Activated T-helper 2 cell treated with anti-CD3 and anti-CD28 coated beads, Interferon-gamma antibody, Interleukin-2, Interleukin-4, amounts not matched to agents 10 μg/mL and 5 μg/mL and 100 μg/mL, durations not matched to agents 14 hours and 24 hours and 36 hours (primary cell): ENCODE results near the gene C1QC. TPM values are rescaled to one million over a fixed set of nuclear protein-coding genes. Genes with fewer than 3 reads are reported as not detected.

Source experiments
- DNase-seq: peaks from one replicate; pipeline ENCODE4 v3.0.0; 2021; ENCODE audit warnings: low spot score
- H3K27ac Mint-ChIP-seq: one replicate; pipeline ENCODE4 v1.8.0; 2021; ENCODE audit warnings: mixed read lengths
- H3K27me3 Mint-ChIP-seq: one replicate; pipeline ENCODE4 v1.8.0; 2021; ENCODE audit warnings: low read depth, mixed read lengths
- H3K36me3 Mint-ChIP-seq: one replicate; pipeline ENCODE4 v1.8.0; 2021; ENCODE audit warnings: low read depth, mixed read lengths
- H3K4me1 Mint-ChIP-seq: one replicate; pipeline ENCODE4 v1.8.0; 2021; ENCODE audit warnings: low read depth, mixed read lengths
- H3K4me3 Mint-ChIP-seq: one replicate; pipeline ENCODE4 v1.8.0; 2021; ENCODE audit warnings: low read depth, mild to moderate bottlenecking, moderate library complexity, mixed read lengths
- H3K9me3 Mint-ChIP-seq: one replicate; pipeline ENCODE4 v1.8.0; 2021; ENCODE audit warnings: mixed read lengths
- intact Hi-C: fragments of 100-400 bp; cut with micrococcal nuclease; formaldehyde crosslinking; loops from one replicate; pipeline ENCODE4 v1.15.1; 2023
- total RNA-seq: library from RNA; stranded (reverse); gene quantifications from 2 replicates; pipeline ENCODE4 v1.2.3, GENCODE V29; 2022

Gene C1QC
- total RNA-seq = not detected in 2 replicates

DNA sequence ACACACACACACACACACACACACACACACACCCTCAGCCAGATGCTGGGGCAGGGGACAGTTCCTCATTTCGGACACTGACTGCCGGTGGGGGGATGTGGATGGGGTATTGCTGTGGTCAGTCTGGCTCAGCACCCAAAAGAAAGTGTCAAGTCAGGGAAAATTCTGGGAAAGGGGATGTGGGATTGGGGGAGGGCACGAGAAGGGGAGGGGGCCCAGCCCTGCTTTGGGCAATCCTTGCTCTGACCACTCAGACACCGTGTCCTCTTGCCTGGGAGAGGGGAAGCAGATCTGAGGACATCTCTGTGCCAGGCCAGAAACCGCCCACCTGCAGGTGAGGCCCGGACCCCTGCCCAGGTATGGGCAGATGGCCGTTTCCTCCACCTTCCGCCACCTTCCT lies at the start of gene C1QC:
TSS of gene C1QC (plus strand) at position 253 of the 400 bp plus-strand sequence. CDS start 391 bp downstream, outside the sequence.
- no peak for DNase-seq
- Mint-ChIP-seq H3K36me3 (no peaks in the 10 kb centered on the region), H3K4me1 (no peaks in the 10 kb centered on the region), H3K9me3 (no peaks in the 10 kb centered on the region), H3K27ac (no peak within 1 kb of the TSS), H3K27me3 (no peaks in the 10 kb centered on the region), H3K4me3 (no peak within 1 kb of the TSS)
- intact Hi-C loops = loop anchor here (5.0 kb wide), 1 partner anchor 511 kb away; no protein-coding TSS in a partner anchor

DNA sequence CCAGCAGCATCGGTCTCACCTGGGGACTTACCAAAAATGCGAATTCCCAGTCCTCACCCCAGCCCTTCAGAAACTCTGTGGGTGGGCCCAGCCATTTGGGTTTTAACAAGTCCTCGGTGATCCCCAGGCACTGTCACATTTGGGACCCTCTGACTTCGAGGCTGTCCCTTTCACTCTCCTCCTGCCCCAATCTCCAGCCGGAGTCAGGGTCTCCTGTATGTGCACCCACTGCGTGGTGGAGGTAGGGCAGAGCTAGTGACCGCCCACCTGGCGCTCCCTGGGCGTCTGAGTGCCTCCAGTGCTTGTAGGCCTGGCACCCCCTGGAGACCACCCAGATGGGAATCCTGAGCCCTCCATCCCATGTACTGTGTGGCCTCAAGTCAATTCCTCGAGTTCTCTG lies 49.0 kb upstream of the C1QC start:
- H3K4me1 Mint-ChIP-seq = no peaks in the 10 kb centered on the region
- H3K9me3 Mint-ChIP-seq = no peaks in the 10 kb centered on the region
- no peaks in the 10 kb centered on the region for H3K36me3 Mint-ChIP-seq
- intact Hi-C loops = no loop called here
- H3K27me3 Mint-ChIP-seq = no peaks in the 10 kb centered on the region
- no peak overlapping the region for H3K27ac Mint-ChIP-seq
- no peak overlapping the region for H3K4me3 Mint-ChIP-seq
- DNase-seq = no peak

DNA sequence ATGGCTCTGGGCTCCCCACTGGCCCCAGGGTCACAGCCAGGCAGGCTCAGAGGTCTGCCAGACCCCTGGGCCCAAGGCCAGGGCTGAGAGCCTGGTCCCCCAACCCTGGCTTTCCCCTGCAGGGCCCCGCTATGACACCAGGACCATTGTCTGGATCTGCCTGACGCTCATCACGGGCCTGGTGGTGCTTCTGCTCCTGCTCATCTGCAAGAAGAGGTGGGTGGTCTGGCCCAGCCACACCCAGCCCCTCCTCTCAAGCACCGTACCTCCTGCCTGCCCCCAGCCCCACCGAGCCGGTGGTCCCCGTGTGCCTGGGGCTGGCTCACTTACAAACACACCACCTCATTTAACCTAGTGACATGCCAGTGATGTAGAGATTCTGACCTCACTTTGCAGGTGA lies 48.3 kb upstream of the C1QC start:
- no peak overlapping the region for H3K4me3 Mint-ChIP-seq
- no peaks in the 10 kb centered on the region for H3K27me3 Mint-ChIP-seq
- no peaks in the 10 kb centered on the region for H3K36me3 Mint-ChIP-seq
- H3K27ac Mint-ChIP-seq = no peak overlapping the region
- H3K9me3 Mint-ChIP-seq = no peaks in the 10 kb centered on the region
- no peak for DNase-seq
- no peaks in the 10 kb centered on the region for H3K4me1 Mint-ChIP-seq
- intact Hi-C loops = no loop called here

DNA sequence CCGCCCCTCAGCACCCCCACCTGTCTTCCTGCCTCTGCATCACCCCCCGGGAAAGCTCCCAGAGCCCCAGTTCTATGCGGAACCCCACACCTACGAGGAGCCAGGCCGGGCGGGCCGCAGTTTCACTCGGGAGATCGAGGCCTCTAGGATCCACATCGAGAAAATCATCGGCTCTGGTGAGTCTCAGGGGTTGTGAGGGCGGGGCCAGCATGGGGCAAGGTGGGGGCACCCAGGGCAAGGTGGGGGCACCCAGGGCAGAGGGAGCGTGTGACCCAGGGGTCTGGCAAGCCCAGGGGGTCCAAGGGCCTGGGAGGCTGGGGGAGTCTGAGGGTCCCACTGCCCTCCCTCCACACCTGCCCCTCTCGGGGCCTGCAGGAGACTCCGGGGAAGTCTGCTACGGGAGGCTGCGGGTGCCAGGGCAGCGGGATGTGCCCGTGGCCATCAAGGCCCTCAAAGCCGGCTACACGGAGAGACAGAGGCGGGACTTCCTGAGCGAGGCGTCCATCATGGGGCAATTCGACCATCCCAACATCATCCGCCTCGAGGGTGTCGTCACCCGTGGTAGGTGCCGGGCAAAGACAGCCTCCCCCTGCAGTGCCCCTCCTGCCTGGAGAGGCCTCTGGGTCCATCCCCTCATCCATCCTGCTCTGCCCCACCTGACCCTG lies 46.0 kb upstream of the C1QC start:
- Mint-ChIP-seq H3K27me3 (no peaks in the 10 kb centered on the region), H3K4me3 (no peak overlapping the region), H3K36me3 (no peaks in the 10 kb centered on the region), H3K9me3 (no peaks in the 10 kb centered on the region), H3K4me1 (no peaks in the 10 kb centered on the region), H3K27ac (no peak overlapping the region)
- no peak for DNase-seq
- intact Hi-C loops = no loop called here

DNA sequence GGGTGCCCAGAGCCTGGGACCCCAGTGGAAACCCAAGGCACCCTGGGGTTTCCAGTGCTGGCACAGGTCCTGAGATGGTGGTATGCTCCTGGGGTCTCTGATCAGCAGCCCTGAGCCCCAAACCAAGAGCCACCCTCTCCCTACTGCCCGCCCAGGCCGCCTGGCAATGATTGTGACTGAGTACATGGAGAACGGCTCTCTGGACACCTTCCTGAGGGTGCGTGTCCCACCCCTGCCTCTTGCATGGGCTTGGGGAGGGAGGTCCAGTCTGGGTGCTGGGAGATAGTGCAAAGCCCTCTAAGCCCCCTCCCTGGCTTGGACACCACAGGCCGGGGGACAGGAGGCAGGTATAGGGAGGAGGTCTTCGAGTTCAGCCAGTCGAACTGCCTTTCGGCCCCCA lies 45.4 kb upstream of the C1QC start:
- no peaks in the 10 kb centered on the region for H3K36me3 Mint-ChIP-seq
- H3K27ac Mint-ChIP-seq = no peak overlapping the region
- H3K27me3 Mint-ChIP-seq = no peaks in the 10 kb centered on the region
- intact Hi-C loops = no loop called here
- H3K4me3 Mint-ChIP-seq = no peak overlapping the region
- H3K9me3 Mint-ChIP-seq = no peaks in the 10 kb centered on the region
- no peaks in the 10 kb centered on the region for H3K4me1 Mint-ChIP-seq
- no peak for DNase-seq

DNA sequence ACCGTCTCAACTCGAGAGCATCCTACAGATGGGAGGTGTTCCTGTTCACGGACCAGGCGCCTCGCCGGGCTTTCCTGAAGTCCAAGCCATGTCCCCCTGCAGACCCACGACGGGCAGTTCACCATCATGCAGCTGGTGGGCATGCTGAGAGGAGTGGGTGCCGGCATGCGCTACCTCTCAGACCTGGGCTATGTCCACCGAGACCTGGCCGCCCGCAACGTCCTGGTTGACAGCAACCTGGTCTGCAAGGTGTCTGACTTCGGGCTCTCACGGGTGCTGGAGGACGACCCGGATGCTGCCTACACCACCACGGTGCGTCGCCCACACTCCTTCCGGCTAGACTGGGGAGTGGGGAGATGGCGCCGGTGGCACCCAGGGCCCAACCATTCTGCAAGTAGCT lies 44.7 kb upstream of the C1QC start:
- no peak overlapping the region for H3K27ac Mint-ChIP-seq
- intact Hi-C loops = no loop called here
- H3K4me1 Mint-ChIP-seq = no peaks in the 10 kb centered on the region
- no peaks in the 10 kb centered on the region for H3K27me3 Mint-ChIP-seq
- no peaks in the 10 kb centered on the region for H3K36me3 Mint-ChIP-seq
- no peaks in the 10 kb centered on the region for H3K9me3 Mint-ChIP-seq
- no peak overlapping the region for H3K4me3 Mint-ChIP-seq
- no peak for DNase-seq

DNA sequence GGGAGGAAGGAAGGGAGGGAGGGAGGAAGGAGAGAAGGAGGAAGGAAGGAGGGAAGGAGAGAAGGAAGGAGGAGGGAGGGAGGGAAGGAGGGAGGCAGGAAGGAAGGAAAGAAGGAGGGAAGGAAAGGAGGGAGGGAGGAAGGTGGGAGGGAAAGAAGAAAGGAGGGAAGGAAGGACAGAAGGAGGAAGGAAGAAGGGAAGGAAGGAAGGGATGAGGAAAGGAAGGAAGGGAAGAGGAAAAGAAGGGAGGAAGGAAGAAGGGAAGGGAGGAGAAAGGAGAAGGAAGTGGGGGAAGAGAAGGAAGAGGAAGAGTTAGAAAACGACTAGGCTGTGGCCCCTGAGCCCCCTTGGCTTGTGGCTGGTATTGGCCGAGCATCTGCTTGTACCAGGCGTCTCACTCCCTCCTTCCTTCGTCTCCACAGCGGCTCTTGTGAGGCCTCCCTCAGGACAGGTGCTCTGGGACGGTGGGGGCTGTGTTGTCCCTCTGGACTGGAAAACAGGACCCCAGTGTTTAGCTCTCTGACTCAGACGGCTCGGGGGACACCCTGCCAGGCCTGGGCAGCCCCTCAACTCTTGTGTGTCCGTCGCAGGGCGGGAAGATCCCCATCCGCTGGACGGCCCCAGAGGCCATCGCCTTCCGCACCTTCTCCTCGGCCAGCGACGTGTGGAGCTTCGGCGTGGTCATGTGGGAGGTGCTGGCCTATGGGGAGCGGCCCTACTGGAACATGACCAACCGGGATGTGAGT lies 43.2 kb upstream of the C1QC start:
- intact Hi-C loops = no loop called here
- H3K36me3 Mint-ChIP-seq = no peaks in the 10 kb centered on the region
- H3K4me3 Mint-ChIP-seq = no peak overlapping the region
- no peaks in the 10 kb centered on the region for H3K9me3 Mint-ChIP-seq
- H3K27me3 Mint-ChIP-seq = no peaks in the 10 kb centered on the region
- H3K4me1 Mint-ChIP-seq = no peaks in the 10 kb centered on the region
- no peak overlapping the region for H3K27ac Mint-ChIP-seq
- DNase-seq = no peak

DNA sequence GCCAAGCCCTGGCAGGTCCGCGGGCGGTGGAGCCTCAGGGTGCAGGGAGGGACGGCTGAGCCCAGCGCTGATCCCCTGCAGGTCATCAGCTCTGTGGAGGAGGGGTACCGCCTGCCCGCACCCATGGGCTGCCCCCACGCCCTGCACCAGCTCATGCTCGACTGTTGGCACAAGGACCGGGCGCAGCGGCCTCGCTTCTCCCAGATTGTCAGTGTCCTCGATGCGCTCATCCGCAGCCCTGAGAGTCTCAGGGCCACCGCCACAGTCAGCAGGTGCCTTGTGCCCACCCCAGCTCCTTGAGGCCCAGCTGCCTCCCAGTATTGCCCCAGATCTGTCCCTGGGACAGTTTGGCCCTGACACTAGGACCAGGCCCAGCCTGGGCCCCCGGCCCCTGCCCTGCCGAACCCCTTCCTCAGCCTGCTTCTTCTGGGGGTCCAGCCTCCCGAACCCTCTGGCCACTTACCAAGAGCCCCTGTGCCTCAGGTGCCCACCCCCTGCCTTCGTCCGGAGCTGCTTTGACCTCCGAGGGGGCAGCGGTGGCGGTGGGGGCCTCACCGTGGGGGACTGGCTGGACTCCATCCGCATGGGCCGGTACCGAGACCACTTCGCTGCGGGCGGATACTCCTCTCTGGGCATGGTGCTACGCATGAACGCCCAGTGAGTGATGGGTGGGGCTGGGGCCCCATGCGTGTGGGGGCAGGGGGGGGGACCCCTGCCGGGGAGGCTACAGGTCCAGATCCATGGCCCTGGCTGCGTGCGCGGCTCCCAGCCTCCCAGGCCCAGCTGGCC lies 42.4 kb upstream of the C1QC start:
- H3K9me3 Mint-ChIP-seq = no peaks in the 10 kb centered on the region
- no peaks in the 10 kb centered on the region for H3K4me1 Mint-ChIP-seq
- DNase-seq = no peak
- no peaks in the 10 kb centered on the region for H3K36me3 Mint-ChIP-seq
- H3K27ac Mint-ChIP-seq = no peak overlapping the region
- H3K27me3 Mint-ChIP-seq = peaks cover 1% of the 10 kb centered on the region
- no peak overlapping the region for H3K4me3 Mint-ChIP-seq
- intact Hi-C loops = no loop called here

DNA sequence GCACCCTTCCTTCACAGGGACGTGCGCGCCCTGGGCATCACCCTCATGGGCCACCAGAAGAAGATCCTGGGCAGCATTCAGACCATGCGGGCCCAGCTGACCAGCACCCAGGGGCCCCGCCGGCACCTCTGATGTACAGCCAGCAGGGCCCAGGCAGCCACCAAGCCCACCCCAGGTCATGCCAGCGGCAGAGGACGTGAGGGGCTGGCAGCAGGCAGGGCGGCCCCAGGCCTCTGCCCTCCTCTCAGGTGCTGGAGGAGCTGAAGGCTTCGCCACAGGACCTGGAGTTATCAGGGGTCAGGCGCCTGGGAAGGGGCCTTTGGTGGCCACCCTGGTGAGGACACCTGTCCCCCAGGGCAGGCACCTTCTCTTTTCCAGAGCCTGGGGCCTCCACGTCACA lies 41.8 kb upstream of the C1QC start:
- intact Hi-C loops = no loop called here
- Mint-ChIP-seq H3K4me1 (no peaks in the 10 kb centered on the region), H3K4me3 (no peak overlapping the region), H3K27me3 (peaks cover 1% of the 10 kb centered on the region), H3K36me3 (no peaks in the 10 kb centered on the region), H3K9me3 (no peaks in the 10 kb centered on the region), H3K27ac (no peak overlapping the region)
- no peak for DNase-seq

DNA sequence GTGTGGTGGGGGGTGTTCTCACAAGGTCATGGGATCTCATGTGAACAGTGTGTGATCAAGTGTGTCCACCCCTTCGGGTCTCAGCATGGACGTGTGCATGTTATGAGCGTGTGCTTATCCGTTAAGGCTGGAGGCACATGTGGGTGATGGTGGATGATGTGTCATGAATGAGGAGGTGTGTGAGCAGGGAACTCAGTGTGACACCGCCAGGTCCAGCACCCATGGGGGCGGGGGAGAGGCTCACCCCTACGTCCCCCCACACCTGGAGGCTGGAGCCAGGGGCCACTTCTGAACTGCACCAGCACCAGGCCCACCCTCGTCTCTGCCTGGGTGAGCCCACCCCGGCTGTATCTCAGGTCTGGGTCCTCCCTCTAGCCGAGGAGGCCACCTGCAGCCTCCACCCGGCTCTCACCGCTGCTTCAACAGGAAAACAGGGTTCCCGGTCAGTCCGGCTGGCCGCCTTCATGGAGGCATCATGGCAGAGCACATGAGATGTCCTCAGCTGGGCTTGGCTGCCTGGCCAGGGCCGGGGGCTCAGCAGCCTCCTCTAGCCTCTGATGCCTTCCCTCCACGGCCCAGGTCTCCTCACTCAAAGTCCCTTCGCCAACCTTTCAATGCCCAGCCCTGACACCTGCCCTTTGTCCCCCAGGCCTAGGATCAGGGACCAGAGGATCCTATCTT lies 41.2 kb upstream of the C1QC start:
- Mint-ChIP-seq H3K4me3 (no peak overlapping the region), H3K9me3 (no peaks in the 10 kb centered on the region), H3K36me3 (no peaks in the 10 kb centered on the region), H3K27ac (no peak overlapping the region), H3K27me3 (peaks cover 1% of the 10 kb centered on the region), H3K4me1 (no peaks in the 10 kb centered on the region)
- DNase-seq = no peak
- intact Hi-C loops = no loop called here

DNA sequence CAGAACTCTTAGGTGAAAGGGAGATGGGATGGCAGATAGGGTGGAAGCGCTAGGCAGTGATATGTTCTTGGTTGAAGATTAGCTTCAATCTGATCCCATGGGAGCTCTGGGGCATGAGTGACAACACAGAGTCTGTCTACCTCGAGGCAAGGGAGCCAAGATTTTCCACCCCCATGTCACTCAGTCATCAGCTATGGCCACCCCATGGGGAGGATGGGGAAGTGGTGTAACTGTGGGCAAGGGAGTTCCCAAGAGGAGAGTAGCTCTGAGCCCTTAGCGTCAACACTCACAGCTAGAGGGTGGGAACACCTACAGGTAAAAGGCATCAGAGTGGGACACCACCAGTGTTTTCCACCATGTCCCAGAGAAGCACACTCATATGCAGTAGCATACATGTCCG lies 37.3 kb upstream of the C1QC start:
- no peak overlapping the region for H3K27ac Mint-ChIP-seq
- no peaks in the 10 kb centered on the region for H3K36me3 Mint-ChIP-seq
- H3K4me3 Mint-ChIP-seq = no peak overlapping the region
- H3K4me1 Mint-ChIP-seq = no peaks in the 10 kb centered on the region
- intact Hi-C loops = no loop called here
- H3K9me3 Mint-ChIP-seq = no peaks in the 10 kb centered on the region
- peaks cover 8% of the 10 kb centered on the region for H3K27me3 Mint-ChIP-seq
- no peak for DNase-seq

DNA sequence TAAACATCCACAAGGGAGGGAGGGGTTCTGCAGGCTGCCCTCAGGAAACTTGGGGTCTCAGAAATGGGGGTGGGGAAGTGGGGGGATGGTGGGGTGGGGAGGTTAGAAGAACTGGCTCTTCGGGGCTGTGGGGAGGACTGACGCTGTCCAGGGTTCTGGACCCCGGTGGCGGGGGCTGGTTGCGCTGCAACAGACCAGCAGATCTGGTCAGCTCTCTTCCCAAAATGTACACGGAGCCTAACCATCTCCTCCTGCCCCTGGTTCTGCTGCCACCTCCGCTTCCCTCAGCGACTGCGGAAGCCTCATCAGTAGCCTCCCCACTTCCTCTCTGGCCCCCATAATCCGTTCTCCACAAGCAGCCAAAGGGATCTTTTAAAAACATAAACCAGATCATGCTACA lies 36.3 kb upstream of the C1QC start:
- H3K27me3 Mint-ChIP-seq = peaks cover 8% of the 10 kb centered on the region

More for the DNA sequence above, 36.3 kb upstream of the C1QC start:
- Mint-ChIP-seq H3K4me3 (no peak overlapping the region), H3K4me1 (no peaks in the 10 kb centered on the region), H3K9me3 (no peaks in the 10 kb centered on the region), H3K36me3 (no peaks in the 10 kb centered on the region), H3K27ac (no peak overlapping the region)
- intact Hi-C loops = no loop called here
- no peak for DNase-seq
